HG02763 (cell line): ENCODE measurements around the gene SIK3.
"Not testable (repeated sequence)": the region's sequence is repeated elsewhere in the genome, so short reads cannot be mapped to it uniquely, and the experiment has no call there.

ENCODE experiments used
- ATAC-seq: cut with Tn5 transposase; IDR thresholded peaks from one replicate; pipeline ENCODE4 v1.9.1; 2021; ENCODE audit warnings: mild to moderate bottlenecking, moderate library complexity; ENCODE audit not compliant: unreplicated experiment

The SIK3 gene

GRCh38 chr11:116807601-116808261 lies 290.5 kb downstream of the SIK3 start:
- ATAC-seq: no peak

- no peak for ATAC-seq
Observed at GRCh38 chr11:116804001-116804400, 294.2 kb downstream of the SIK3 start.

GRCh38 chr11:116801662-116802061 lies 296.6 kb downstream of the SIK3 start:
- not testable (repeated sequence) for ATAC-seq

GRCh38 chr11:116800610-116801009 lies 297.6 kb downstream of the SIK3 start:
- ATAC-seq: no peak

GRCh38 chr11:116798368-116798767 lies 299.9 kb downstream of the SIK3 start:
- ATAC-seq: no peak

GRCh38 chr11:116797816-116798215 lies 300.4 kb downstream of the SIK3 start:
- no peak for ATAC-seq

GRCh38 chr11:116796548-116796947 lies 301.7 kb downstream of the SIK3 start:
- no peak for ATAC-seq

- ATAC-seq: no peak
Observed at GRCh38 chr11:116794851-116795250, 303.4 kb downstream of the SIK3 start.

GRCh38 chr11:116793772-116794097 lies 304.5 kb downstream of the SIK3 start:
- no peak for ATAC-seq
